Medulla oblongata (tissue), 1 donor: ENCODE data around the gene KCNH1.

Experiments used
- DNase-seq: peaks from one replicate; pipeline ENCODE4 v3.0.0-alpha.2; 2015; ENCODE audit errors: extremely low spot score

Gene KCNH1, protein sequence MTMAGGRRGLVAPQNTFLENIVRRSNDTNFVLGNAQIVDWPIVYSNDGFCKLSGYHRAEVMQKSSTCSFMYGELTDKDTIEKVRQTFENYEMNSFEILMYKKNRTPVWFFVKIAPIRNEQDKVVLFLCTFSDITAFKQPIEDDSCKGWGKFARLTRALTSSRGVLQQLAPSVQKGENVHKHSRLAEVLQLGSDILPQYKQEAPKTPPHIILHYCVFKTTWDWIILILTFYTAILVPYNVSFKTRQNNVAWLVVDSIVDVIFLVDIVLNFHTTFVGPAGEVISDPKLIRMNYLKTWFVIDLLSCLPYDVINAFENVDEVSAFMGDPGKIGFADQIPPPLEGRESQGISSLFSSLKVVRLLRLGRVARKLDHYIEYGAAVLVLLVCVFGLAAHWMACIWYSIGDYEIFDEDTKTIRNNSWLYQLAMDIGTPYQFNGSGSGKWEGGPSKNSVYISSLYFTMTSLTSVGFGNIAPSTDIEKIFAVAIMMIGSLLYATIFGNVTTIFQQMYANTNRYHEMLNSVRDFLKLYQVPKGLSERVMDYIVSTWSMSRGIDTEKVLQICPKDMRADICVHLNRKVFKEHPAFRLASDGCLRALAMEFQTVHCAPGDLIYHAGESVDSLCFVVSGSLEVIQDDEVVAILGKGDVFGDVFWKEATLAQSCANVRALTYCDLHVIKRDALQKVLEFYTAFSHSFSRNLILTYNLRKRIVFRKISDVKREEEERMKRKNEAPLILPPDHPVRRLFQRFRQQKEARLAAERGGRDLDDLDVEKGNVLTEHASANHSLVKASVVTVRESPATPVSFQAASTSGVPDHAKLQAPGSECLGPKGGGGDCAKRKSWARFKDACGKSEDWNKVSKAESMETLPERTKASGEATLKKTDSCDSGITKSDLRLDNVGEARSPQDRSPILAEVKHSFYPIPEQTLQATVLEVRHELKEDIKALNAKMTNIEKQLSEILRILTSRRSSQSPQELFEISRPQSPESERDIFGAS

DNA sequence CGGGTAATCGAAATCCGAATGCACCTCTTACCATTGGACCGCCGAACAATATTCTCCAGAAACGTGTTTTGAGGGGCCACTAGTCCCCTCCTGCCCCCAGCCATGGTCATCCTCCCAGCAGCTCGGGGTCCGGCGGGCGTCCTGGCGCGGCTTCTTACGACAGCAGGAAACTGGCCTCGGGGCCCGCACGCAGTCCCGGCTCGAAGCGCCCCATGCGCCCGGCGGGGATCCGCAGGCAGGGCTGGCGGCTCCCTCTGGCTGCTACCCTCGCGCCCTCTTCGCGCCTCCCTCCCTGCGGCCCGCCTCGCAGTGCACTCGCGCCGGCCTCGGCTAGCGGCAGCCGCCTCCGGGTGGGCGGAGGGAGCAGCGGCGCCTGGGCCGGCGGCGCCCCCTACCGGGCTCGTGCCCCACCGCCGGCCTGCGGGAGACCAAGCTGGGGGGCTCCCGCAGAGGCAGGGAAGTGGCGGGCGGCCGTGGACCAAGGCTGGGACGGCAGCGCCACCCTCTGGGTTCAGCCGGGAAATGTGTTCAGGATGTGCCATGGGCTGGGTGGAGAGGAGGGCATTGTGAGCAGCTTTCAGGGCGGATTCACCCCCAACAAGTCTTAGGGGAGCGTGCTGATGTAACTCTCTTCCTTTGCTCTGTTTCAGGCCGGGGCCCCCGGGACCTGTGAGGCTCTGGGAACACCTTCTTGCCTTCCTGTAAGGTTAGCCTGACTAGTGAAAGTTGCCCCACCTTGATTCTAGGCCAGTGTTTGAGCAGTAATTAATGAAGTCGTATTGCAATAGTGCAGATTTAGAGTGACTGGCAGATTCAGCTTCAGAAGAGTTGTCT lies at the start of gene KCNH1:
TSS of gene KCNH1 (minus strand) at position 313 of the 834 bp plus-strand sequence. CDS start at position 110, 203 bp downstream.
- peak; percentile 95 for DNase-seq

DNA sequence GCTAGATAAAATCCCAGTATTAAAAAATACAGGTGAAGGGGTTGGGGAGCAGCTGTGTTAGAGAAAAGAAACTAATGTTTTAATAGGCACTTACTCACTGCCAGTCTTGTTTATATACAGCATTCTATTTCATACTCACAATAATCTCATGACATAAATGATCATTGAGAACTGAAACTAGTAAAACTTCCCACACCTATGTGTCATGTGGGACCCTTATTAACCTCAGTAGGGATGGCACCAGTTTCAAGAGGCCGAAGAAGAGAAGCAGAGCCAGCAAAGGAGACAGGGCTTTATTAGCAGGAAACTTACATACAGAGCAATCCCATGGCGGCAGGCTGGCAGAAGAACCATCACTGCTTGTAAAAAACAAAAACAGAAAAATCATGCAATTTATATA lies 48.8 kb upstream of the KCNH1 start:
- DNase-seq, result no peak

DNA sequence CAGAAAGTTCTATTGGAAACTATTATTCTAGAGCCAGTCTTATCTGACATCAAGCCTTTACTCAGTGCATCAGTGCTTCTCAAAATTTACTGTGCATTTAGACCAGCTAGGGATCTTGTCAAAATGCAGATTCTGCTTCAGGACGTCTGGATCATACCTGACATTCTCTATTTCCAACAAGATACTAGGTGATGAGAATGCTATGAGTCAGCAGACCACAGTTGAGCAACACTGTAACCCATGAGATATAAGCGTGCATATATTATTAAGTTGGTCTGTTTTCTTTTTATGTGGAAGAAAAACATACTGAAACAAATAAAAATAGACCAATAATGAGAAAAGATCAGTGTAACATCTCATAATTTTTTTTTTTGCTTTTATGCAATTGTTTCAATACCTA lies 40.4 kb upstream of the KCNH1 start:
- DNase-seq, result no peak

DNA sequence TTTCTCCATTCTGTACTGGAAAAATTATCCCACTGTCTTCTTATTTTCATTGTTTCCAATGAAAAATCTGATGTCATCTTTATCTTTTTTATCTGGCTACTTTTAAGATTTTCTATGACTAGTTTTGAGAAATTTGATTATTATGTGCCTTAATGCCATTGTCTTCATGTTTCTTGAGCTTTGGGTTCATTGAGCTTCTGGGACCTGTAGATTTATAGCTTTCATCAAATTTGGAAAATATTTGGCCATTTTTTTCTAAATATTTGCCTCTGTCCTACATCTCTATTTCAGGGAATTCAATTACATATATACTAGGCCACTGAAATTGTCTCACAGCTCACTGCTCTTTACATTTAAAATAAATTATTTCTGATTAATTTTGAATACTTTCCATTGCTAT lies 38.7 kb upstream of the KCNH1 start:
- DNase-seq, result no peak

DNA sequence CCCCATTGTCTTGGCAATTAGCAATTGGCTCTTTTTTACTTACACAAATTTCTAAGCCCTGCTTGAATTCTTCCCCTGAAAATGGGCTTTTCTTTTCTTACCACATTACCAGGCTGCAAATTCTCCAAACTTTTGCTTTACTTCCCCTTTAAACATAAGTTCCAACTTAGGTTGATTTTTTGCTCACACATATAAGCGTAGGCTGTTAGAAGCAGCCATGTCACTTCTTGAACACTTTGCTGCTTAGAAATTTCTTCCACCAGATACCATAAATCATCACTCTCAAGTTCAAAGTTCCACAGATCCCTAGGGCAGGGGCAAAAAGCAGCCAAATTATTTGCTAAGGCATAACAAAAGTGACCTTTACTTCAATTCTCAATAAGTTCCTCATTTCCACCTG lies 35.4 kb upstream of the KCNH1 start:
- no peak for DNase-seq

DNA sequence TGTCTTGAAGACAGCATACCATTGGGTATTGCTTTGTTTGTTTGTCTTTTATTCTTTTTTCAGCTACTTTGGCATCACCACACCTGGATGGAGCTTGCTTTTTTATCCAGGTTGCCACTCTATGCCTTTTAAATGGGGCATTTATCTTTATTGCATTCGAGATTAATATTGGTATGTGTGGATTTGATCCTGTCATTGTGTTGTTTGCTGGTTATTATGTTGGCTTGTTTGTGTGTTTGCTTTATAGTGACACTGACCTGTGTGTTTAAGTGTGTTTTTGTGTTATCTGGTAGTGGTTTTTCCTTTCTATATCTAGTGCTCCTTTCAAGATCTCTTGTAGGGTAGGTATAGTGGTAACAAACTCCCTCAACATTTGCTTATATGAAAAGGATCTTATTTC lies 24.9 kb upstream of the KCNH1 start:
- DNase-seq, result no peak

DNA sequence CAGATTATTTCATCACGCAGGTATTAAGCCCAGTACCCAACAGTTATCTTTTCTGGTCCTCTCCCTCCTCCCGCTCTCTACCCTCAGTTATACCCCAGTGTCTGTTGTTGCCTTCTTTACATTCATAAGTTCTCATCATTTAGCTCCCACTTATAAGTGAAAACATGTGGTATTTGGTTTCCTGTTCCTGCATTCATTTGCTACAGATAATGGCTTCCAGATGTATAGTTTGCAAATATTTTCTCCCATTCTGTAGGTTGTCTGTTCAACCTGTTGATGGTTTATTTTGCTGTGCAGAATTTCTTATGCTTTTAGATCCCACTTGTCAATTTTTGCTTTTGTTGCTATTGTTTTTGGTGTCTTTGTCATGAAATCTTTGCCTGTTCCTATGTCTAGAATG lies 21.1 kb upstream of the KCNH1 start:
- DNase-seq, result no peak

DNA sequence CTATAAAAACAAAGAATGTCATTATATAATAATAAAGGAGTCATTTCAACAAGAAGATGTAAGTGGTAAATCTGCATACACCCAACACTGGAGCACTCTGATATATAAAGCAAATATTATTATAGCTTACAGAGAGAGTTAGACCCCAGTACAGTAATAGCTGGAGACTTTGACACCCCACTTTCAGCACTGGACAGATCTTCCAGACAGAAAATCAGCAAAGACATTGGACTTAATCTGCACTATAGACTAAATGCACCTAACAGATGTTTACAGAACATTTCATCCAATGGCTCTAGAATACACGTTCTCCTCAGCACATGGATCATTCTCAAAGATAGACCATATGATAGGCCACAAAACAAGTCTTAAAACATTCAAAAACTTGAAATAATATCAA lies 20.0 kb upstream of the KCNH1 start:
- DNase-seq, result no peak

DNA sequence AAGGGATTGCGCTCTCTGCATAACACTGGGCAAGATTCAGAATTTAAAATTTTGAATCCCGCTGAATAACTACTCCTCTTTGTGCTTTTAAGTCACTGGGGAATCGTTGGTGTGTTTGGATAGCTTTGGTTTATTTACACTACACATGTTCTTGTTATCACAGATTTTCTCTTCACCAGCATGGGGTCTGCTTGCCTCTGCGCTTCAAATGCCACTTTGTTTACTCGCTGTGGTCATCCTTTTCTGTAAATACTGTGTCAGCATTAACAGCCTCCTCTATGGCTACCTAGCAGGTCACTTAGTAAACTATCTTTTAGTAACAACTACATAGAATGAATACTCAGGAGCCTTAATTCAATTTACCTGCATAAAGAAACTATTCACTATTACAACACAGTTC lies 14.4 kb upstream of the KCNH1 start:
- DNase-seq, result no peak

DNA sequence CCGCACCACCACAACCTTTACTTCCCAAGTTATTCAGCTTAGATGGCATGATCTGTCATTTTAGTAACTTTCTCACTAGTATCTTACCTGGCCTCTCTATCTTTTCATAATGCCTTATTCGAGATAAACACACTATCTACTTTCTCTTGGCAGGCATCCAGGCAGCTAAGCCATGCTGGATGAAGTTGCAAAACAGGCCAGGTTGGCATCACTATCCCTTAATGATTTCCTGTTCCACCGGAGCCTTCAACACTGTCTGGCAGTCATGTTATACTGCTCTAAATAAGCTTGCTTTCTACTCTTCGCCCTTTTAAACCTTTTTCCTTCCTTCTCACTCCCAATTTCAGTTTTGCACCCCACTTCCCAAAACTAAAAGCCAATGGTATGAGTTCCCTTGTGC lies 12.0 kb upstream of the KCNH1 start:
- DNase-seq, result no peak

DNA sequence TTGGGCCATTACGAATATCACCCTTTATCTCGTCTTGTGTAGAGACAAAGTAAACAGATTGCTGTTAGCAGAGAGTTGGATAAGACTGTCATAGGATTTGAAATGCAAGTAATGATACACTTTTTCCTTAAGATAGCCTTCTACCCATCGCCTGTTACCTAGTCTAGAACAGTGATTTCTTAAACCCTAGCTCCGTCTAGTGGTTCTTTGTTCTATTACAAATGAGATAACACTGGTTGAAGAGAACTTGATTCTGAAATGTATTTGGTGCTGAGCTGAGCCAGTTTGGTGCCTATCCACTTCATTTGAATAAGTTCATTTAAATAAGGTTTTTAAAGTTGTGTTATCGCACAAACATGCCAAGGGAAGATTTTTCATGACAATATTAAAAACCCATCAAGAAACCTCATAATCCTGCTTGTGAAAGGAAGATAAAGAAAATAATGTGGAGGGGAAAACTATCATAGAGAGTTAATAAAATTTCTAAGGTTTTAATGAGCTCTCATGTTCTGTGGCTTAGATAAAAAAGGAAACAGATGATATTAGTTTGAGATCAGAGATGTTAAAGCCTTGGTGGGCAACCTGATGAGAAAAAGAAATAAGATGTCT lies 1.5 kb upstream of the KCNH1 start:
- peak; percentile 83 for DNase-seq

DNA sequence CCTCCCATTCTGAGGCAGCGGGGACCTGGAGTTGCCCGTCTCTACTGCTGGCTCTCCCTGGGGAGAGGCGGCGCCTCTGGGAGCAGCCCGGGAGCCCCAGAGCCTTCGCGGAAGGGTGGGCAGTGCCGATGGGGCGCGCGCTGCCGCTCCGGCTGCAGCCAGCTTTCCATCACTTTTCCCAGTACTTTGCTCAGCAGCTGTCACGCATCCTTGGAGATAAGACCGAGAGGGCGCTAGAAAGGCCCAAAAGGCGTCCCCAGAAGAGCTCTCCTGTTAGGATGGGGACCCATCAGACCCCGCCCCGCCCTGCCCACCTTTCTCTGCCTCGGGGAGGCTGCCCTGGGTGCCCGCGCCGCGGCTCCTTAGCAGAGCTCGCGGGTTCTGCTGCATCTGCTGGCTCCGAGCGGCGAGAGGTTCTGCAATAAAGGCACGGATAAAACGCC lies 534 bp downstream of the KCNH1 start:
- peak; percentile 33 for DNase-seq

DNA sequence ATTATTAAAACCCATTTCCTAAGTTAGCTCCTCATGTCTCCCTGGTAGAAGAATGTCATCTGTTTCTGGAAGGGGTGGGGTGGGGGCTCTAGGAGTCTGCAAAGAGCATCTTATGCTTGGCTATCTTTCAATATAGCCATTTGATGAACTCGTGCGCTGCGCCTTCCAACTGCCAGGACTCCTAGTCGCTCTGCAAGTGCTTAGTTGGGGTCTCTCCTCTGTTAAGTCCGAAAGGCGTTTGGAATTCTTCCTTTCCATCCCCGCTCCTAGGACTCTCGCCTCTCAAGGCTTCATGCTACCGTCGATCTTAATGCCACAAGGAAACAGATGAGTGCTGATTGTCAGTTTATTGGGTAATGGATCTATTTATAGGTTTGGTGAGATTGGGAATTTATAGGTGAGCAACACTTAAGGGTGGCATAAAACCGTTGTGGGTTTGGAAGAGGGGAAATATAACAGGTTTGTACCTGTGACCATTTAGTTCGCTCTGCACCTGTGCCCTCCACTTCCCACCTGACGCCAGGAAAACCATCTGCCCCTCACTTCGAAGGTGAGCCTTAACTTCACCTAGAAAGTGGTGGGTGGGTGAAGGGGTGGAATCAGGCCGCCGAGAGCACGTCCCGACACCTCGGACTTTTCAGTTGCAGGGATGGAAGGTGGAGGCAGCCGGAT lies 1.1 kb downstream of the KCNH1 start:
- DNase-seq, result peak; percentile 30

DNA sequence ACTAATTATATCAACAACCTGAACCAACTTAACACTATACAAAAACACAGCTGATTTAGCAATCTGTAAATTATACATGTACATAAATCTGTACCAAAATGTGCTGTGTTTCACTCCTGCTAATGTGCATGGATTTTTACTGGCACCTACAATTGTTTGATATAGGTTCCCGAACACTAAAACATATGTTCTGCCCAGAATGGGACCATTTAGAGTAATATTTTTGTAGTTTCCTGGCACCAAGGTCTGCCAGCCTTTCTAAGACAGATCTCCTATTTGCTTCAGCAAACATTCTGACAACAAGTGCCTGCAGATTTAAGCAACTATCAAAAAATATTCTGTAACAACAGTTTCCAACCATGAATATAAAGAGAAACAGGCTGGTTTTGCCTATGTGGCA lies 4.2 kb downstream of the KCNH1 start:
- no peak for DNase-seq

DNA sequence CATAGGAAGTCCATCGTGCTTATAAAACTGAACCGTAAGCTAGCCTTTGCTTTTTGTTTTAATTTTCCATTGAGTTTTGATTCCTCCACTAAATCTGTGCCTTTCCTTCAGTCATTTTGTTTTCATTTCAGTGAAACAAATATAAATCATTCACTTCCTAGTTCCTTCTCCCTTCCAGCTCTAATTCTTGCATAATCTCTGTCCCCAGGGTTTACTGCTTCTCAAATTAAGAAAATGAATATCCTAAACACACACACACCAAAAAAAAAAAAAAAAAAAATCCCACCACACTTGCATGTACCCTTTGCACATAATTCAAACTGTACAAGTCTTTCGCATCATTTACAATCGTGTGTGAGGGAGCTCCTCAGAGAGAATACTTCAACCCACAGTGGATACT lies 6.8 kb downstream of the KCNH1 start:
- no peak for DNase-seq

DNA sequence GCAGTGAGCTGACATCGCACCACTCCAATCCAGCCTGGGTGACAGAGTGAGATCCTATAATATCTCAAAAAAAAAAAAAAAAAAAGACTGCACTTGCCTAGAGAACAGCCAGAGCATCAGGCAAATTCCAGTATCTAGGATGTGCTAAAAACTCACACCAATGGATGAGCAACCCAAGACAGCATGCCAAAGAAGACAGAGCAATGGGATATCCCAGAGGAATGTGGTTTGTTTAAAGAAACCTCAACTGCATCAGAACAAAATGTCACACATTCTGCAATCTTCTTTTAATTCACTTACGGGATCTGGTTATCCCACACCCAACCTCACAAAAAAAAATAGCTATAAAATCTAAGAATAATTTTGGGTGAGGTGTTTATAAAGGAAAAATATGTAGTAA lies 7.3 kb downstream of the KCNH1 start:
- no peak for DNase-seq

DNA sequence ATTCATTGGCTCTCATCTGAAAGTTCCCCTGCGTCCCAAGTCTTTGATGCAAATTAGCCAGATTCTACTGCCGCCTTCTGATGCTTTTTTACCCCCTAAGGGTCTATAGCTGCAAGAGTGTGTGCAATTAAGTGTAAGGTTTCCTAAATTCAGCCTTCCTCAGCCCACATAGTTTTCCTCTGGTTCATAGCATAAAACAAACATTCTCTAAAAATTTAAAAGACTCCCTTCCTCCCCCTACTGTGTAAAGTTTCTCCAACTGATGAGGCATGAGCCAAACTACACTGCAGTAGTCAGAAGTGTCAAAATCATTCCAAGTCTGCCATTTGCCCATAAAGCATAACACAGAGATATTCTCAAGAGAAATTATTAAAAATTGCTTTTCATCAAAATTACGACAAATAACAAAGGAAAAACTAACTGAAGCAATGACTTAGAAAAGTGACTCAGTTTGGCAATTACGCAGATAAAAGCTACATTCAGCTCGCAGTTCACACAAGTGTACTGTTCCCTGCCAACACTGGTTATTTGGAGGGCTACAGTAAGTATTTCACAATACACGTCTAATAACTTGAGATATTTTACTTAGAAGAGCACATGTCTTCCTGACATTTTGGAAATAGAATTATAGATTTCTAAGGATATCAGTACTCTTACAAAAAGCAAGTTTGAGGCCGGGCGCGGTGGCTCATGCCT lies 15.4 kb downstream of the KCNH1 start:
- DNase-seq, result no peak

DNA sequence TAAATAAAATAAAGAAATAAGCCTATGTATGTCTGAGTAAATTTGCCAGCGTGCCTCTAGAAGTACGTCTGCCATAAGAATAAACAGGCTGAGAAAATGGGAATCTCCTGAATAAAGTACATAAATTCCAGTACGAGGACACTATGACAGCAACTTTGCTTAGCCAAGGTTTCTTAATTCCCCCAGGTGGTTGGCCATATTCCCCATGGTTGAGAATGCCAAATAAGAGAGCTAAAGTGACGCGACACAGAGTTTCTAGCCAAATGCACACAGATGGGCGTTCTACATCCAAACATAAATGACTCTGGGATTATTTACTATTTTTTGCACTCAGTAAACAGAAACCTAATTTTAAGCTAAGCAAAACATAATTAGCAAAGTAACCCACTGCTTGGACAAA lies 19.5 kb downstream of the KCNH1 start:
- no peak for DNase-seq

DNA sequence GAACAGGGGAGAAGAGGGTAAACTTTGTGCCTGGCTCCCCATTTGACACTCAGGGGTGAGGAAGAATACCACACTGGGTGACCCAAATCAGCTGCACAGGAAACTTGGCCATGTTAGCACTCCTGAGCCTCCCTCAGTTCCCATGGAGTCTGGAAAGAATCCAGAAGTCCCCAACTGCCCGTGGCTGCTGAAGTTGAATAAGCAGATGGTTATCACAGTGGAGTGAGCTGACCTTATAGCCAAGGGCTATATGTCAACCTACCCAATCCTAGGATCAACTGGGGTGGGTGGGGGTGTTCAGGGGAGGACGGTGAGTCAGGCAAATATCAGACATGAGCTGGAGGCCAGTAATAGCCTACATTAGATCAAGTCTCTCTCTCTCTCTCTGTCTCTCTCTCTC lies 20.4 kb downstream of the KCNH1 start:
- no peak for DNase-seq

DNA sequence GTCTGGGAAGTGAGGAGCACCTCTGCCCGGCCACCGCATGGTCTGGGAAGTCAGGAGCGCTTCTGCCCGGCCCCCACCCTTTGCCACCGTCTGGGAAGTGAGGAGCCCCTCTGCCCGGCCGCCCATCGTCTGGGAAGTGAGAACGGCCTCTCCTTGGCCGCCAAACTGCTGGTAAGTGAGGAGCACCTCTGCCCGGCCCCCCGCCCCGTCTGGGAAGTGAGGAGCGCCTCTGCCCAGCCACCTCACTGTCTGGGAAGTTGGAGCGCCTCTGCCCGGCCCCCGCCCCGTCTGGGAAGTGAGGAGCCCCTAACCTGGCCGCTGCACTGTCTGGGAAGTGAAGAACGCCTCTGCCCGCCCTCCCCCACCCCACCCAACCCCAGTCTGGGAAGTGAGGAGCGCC lies 22.6 kb downstream of the KCNH1 start:
- no peak for DNase-seq
